ENCODE measurements around the gene CXCL12. TPM values are rescaled to one million over a fixed set of nuclear protein-coding genes. Genes with fewer than 3 reads are reported as not detected.

Gene CXCL12
- polyA plus RNA-seq, 1 donor from 2014 or later: 0.14 TPM

GRCh38 chr10:44354771-44355170, 30.1 kb downstream of the CXCL12 start:
- no peaks in the 10 kb centered on the region for H3F3A ChIP-seq (ENCODE audit: insufficient read depth, low read length, poor library complexity, severe bottlenecking)
- no peak overlapping the region for H2AFZ ChIP-seq (ENCODE audit: low read depth, low read length)
- no peaks in the 10 kb centered on the region for H3K36me3 ChIP-seq (ENCODE audit: insufficient read depth, low read length)
- no peak for TF ChIP-seq MXI1 (conservative IDR thresholded peaks at IDR 0.05; ENCODE audit: poor library complexity, severe bottlenecking)
- no peak for TF ChIP-seq SMC3 (conservative IDR thresholded peaks at IDR 0.05; ENCODE audit: poor library complexity)
- TF ChIP-seq RAD21 (conservative IDR thresholded peaks at IDR 0.05): no peak
- TF ChIP-seq EP300 (conservative IDR thresholded peaks at IDR 0.05; ENCODE audit: poor library complexity, severe bottlenecking): no peak
- no peak for TF ChIP-seq TAF1 (IDR thresholded peaks at IDR 0.05; ENCODE audit: low read depth)
- TF ChIP-seq CTCF (IDR thresholded peaks at IDR 0.05; ENCODE audit: poor library complexity, severe bottlenecking): no peak
- TF ChIP-seq EZH2 (IDR thresholded peaks at IDR 0.05; ENCODE audit: borderline replicate concordance, insufficient read depth, low read length, poor library complexity, severe bottlenecking): no peak
- no peak for TF ChIP-seq POLR2AphosphoS5 (IDR thresholded peaks at IDR 0.05)
- no peak for TF ChIP-seq REST (IDR thresholded peaks at IDR 0.05; ENCODE audit: borderline replicate concordance)
- no peaks in the 10 kb centered on the region for H3K9me3 ChIP-seq (ENCODE audit: low read length)
- H3K79me2 ChIP-seq (replicated peaks; ENCODE audit: insufficient read depth, low read length): no peaks in the 10 kb centered on the region
- H3K4me2 ChIP-seq (ENCODE audit: low read length): no peak overlapping the region
- no peak overlapping the region for H3K9ac ChIP-seq (ENCODE audit: low read length)
- no peak overlapping the region for H3K27ac ChIP-seq (ENCODE audit: low read length)
- no peak overlapping the region for H3K4me3 ChIP-seq (ENCODE audit: low read length)
- H4K20me1 ChIP-seq (ENCODE audit: insufficient read depth): no peaks in the 10 kb centered on the region
- H3K9me2 ChIP-seq (ENCODE audit: insufficient read depth, low read length): no peaks in the 10 kb centered on the region
- no peaks in the 10 kb centered on the region for H3K27me3 ChIP-seq (ENCODE audit: insufficient read depth, low read depth, low read length)

- no peaks in the 10 kb centered on the region for H3K9me2 ChIP-seq (ENCODE audit: insufficient read depth, low read length)
- H3K36me3 ChIP-seq (ENCODE audit: insufficient read depth, low read length): no peaks in the 10 kb centered on the region
- H2AFZ ChIP-seq (ENCODE audit: low read depth, low read length): no peak overlapping the region
- no peaks in the 10 kb centered on the region for H3K79me2 ChIP-seq (replicated peaks; ENCODE audit: insufficient read depth, low read length)
- no peak overlapping the region for H3K27ac ChIP-seq (ENCODE audit: low read length)
- no peak overlapping the region for H3K4me3 ChIP-seq (ENCODE audit: low read length)
- no peaks in the 10 kb centered on the region for H4K20me1 ChIP-seq (ENCODE audit: insufficient read depth)
- H3F3A ChIP-seq (ENCODE audit: insufficient read depth, low read length, poor library complexity, severe bottlenecking): no peaks in the 10 kb centered on the region
- H3K4me2 ChIP-seq (ENCODE audit: low read length): no peak overlapping the region
- H3K9me3 ChIP-seq (ENCODE audit: low read length): no peaks in the 10 kb centered on the region
- TF ChIP-seq REST (IDR thresholded peaks at IDR 0.05; ENCODE audit: borderline replicate concordance): no peak
- TF ChIP-seq RAD21 (conservative IDR thresholded peaks at IDR 0.05): no peak
- TF ChIP-seq CTCF (IDR thresholded peaks at IDR 0.05; ENCODE audit: poor library complexity, severe bottlenecking): no peak
- no peak for TF ChIP-seq POLR2AphosphoS5 (IDR thresholded peaks at IDR 0.05)
- no peak for TF ChIP-seq MXI1 (conservative IDR thresholded peaks at IDR 0.05; ENCODE audit: poor library complexity, severe bottlenecking)
- TF ChIP-seq SMC3 (conservative IDR thresholded peaks at IDR 0.05; ENCODE audit: poor library complexity): no peak
- no peaks in the 10 kb centered on the region for H3K27me3 ChIP-seq (ENCODE audit: insufficient read depth, low read depth, low read length)
- H3K9ac ChIP-seq (ENCODE audit: low read length): no peak overlapping the region
Observed at GRCh38 chr10:44353721-44354120, 31.2 kb downstream of the CXCL12 start.
